Measurements from ENCODE around the gene FAM193B. TPM values are rescaled to one million over a fixed set of nuclear protein-coding genes. Genes with fewer than 3 reads are reported as not detected.

Gene FAM193B
- polyA plus RNA-seq, 2 of the 4 experiments (the other 2 are of a cell fraction): 19.4 to 28.9 TPM

DNA sequence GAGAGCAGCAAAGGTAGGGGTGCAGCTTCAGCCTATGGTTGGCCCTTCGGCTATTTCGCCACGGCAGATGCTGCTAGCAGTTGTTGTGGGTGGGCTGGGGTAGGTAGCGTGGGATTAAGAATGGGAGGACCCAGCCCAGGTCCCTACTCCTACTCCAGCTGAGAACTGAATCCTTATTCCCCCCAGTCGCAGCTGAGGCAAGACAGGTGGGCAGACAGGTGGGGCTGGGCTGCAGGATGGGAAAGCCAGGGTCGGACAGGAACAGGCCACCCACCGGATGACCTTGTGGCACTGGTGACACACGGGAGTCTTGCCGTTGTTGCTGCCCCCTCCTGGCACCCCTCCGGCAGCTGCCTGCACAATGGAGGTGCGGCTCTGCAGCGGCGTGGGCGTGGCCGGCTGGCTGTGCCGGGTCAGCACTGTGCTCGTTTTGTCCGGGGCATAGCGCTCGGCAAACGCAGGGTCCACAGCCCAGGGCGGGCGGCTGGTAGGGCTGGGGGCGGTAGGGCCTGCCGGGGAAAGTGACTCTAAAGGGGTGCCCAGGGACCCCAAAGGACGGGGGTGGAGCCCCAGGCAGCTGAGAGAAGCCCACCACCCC, 65.1 kb downstream of the FAM193B start:
- WGBS (ENCODE audit: missing lambda C conversion rate): 89% methylated on average over 17 of the region's 26 CpGs
- no peaks in the 10 kb centered on the region for H3K9me3 ChIP-seq
- H3K4me3 ChIP-seq: no peak overlapping the region
- DNase-seq (ENCODE audit: low read depth in 1 of 2, low spot score in 1 of 2) (peak in 1 of 2 experiments; percentile 41), FAIRE-seq (no peak), ATAC-seq (peak in 1 of 2 experiments; percentile 16; a peak in 3 of 6 replicates)
- ChIA-PET CTCF (interaction anchor here (0.6 to 18.1 kb wide), 7 partner anchors 12 to 119 kb away, joined by 3 to 354 read pairs (median 11); partner anchors contain the start of genes DBN1, PDLIM7 and PRR7), POLR2A (no interaction called here)
- no peak overlapping the region for H3K4me2 ChIP-seq
- H3K4me1 ChIP-seq: peaks cover 34% of the 10 kb centered on the region
- peak overlapping the region in 1 of 2 experiments; percentile 11; a peak in 1 of 6 replicates for H3K27ac ChIP-seq
- TF ChIP-seq, protein P1, sequence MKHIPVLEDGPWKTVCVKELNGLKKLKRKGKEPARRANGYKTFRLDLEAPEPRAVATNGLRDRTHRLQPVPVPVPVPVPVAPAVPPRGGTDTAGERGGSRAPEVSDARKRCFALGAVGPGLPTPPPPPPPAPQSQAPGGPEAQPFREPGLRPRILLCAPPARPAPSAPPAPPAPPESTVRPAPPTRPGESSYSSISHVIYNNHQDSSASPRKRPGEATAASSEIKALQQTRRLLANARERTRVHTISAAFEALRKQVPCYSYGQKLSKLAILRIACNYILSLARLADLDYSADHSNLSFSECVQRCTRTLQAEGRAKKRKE (CRISPR knock-in tag; IDR thresholded peaks at IDR 0.05; ENCODE audit: low read depth): no peak
- TF ChIP-seq NR3C1 (IDR thresholded peaks at IDR 0.05): no peak
- no peak for TF ChIP-seq HOXA7 (CRISPR knock-in tag; IDR thresholded peaks at IDR 0.05)
- no peak for TF ChIP-seq POLR2A (IDR thresholded peaks at IDR 0.05; ENCODE audit: low read length)
- TF ChIP-seq, protein P2, sequence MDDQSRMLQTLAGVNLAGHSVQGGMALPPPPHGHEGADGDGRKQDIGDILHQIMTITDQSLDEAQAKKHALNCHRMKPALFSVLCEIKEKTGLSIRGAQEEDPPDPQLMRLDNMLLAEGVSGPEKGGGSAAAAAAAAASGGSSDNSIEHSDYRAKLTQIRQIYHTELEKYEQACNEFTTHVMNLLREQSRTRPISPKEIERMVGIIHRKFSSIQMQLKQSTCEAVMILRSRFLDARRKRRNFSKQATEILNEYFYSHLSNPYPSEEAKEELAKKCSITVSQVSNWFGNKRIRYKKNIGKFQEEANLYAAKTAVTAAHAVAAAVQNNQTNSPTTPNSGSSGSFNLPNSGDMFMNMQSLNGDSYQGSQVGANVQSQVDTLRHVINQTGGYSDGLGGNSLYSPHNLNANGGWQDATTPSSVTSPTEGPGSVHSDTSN (IDR thresholded peaks at IDR 0.05): no peak
- TF ChIP-seq RCOR1 (IDR thresholded peaks at IDR 0.05; ENCODE audit: low read depth, low read length): no peak
- no peak for TF ChIP-seq CBX8 (IDR thresholded peaks at IDR 0.05)
- no peak for TF ChIP-seq KDM1A (IDR thresholded peaks at IDR 0.05; ENCODE audit: low read depth)
- no peak for TF ChIP-seq SREBF2 (IDR thresholded peaks at IDR 0.05)
- TF ChIP-seq RAD21 (conservative IDR thresholded peaks at IDR 0.05 in 1 of 2, IDR thresholded peaks at IDR 0.05 in 1 of 2): no peak
- TF ChIP-seq, protein P3, sequence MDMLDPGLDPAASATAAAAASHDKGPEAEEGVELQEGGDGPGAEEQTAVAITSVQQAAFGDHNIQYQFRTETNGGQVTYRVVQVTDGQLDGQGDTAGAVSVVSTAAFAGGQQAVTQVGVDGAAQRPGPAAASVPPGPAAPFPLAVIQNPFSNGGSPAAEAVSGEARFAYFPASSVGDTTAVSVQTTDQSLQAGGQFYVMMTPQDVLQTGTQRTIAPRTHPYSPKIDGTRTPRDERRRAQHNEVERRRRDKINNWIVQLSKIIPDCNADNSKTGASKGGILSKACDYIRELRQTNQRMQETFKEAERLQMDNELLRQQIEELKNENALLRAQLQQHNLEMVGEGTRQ (IDR thresholded peaks at IDR 0.05): no peak
- no peak for TF ChIP-seq CBX2 (IDR thresholded peaks at IDR 0.05; ENCODE audit: borderline replicate concordance, low read depth)

DNA sequence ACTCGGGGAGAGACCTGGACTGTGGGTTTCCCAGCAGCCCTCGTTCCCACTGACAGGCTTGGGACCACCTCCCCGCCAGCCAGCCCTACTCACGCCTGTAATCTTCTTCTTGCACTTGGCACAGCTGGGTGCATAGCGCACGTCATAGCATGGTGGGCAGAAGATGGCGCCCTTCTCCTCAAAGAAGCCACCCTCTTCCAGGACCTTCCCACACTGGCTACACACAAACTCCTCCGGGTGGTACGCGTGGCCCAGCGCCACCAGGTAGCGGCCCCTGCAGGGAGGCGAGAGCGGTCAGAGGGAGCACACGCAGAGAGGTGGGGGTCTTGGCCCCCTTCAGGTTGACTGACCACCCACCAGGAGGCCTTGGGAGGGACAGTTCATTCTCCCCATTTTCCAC, 66.4 kb downstream of the FAM193B start:
- DNase-seq (ENCODE audit: low read depth in 1 of 2, low spot score in 1 of 2) (no peak), FAIRE-seq (no peak), ATAC-seq (no peak)
- H3K9me3 ChIP-seq: no peaks in the 10 kb centered on the region
- H3K4me2 ChIP-seq: no peak overlapping the region
- no peak for TF ChIP-seq POLR2AphosphoS2 (conservative IDR thresholded peaks at IDR 0.05; ENCODE audit: low read length)
- peak in 1 of 2 experiments; percentile 40; a peak in 2 of 5 replicates for TF ChIP-seq RAD21 (conservative IDR thresholded peaks at IDR 0.05 in 1 of 2, IDR thresholded peaks at IDR 0.05 in 1 of 2)
- H3K4me1 ChIP-seq: peaks cover 21% of the 10 kb centered on the region
- 91% methylated on average over 15 of the region's 15 CpGs for WGBS (ENCODE audit: missing lambda C conversion rate)
- no peak overlapping the region for H3K4me3 ChIP-seq
- CTCF ChIA-PET: interaction anchor here (0.8 to 18.1 kb wide), 7 partner anchors 10 to 118 kb away, joined by 3 to 354 read pairs (median 5); partner anchors contain the start of genes DBN1, PDLIM7 and PRR7
- POLR2A ChIA-PET: no interaction called here
- H3K27ac ChIP-seq: no peak overlapping the region

DNA sequence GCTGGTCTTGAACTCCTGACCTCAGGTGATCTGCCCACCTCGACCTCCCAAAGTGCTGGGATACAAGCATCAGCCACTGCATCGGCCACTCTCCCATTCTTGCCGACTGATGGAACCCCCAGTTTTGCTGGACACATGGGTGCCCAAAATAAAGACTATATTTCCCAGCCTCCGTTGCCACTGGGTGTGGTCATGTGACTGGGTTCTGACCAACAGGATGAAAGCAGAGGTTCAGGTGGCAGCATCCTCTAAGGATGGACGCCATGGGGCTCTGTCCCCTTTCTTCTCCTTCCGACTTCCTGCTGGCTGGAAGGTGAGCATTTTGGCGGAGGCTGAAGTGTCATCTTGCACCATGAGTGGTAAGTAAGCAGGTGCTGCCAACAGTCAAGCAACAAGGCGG, 67.2 kb downstream of the FAM193B start:
- Histone ChIP-seq H3K4me2 (no peak overlapping the region), H3K4me3 (no peak overlapping the region), H3K4me1 (peaks cover 13% of the 10 kb centered on the region; the same call in 2 of the 3 replicates), H3K9me3 (no peaks in the 10 kb centered on the region), H3K27ac (no peak overlapping the region)
- DNase-seq (ENCODE audit: low read depth in 1 of 2, low spot score in 1 of 2): no peak
- ATAC-seq: no peak
- ChIA-PET POLR2A (no interaction called here), CTCF (interaction anchor here (0.9 to 19.7 kb wide), 5 partner anchors 4 to 83 kb away, joined by 4 to 241 read pairs (median 142); partner anchors contain the start of genes DBN1 and PDLIM7)
- no peak for FAIRE-seq
- TF ChIP-seq, protein P3 (IDR thresholded peaks at IDR 0.05): peak; percentile 58
- TF ChIP-seq PHF8 (IDR thresholded peaks at IDR 0.05; ENCODE audit: borderline replicate concordance, low read depth): no peak
- WGBS (ENCODE audit: missing lambda C conversion rate): 87% methylated on average over 8 of the region's 8 CpGs

DNA sequence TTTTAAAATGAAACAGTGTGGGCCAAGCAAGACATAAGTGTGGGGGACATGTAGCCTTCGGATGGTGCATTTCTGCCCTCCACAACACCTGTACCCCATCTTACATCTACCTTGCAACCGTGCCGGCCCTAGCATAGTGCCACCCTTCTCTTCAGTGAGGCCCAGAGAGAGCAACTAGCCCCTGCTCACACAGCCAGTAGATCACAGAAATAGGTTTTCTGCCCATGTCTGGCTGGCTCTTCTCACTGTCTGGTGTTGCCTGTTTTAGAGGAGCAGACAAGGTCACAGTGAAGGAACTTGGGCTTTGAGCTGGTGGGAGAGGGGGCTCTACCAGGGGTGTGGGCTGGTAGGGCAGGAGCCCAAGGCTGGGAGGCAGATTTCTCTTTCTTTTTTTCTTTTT, 68.1 kb downstream of the FAM193B start:
- 96% methylated on average over 3 of the region's 3 CpGs for WGBS (ENCODE audit: missing lambda C conversion rate)
- POLR2A ChIA-PET: no interaction called here
- TF ChIP-seq BHLHE40 (IDR thresholded peaks at IDR 0.05; ENCODE audit: low read depth, low read length) (no peak), SREBF2 (IDR thresholded peaks at IDR 0.05) (no peak), RARB (CRISPR knock-in tag; IDR thresholded peaks at IDR 0.05) (no peak), EHMT2 (IDR thresholded peaks at IDR 0.05; ENCODE audit: low read depth) (no peak), ZFP36 (IDR thresholded peaks at IDR 0.05; ENCODE audit: borderline replicate concordance, partially characterized antibody) (no peak), HEYL (CRISPR knock-in tag; IDR thresholded peaks at IDR 0.05) (no peak), JUNB (IDR thresholded peaks at IDR 0.05) (no peak), HDAC2 (IDR thresholded peaks at IDR 0.05) (no peak), HOXB13 (CRISPR knock-in tag; IDR thresholded peaks at IDR 0.05; ENCODE audit: low read depth) (no peak), CHD2 (IDR thresholded peaks at IDR 0.05; ENCODE audit: low read length, partially characterized antibody) (no peak), RCOR1 (IDR thresholded peaks at IDR 0.05; ENCODE audit: low read depth, low read length) (no peak), FOSL2 (IDR thresholded peaks at IDR 0.05) (no peak), FOSL2 (CRISPR knock-in tag; IDR thresholded peaks at IDR 0.05) (no peak)
- TF ChIP-seq, protein P4, sequence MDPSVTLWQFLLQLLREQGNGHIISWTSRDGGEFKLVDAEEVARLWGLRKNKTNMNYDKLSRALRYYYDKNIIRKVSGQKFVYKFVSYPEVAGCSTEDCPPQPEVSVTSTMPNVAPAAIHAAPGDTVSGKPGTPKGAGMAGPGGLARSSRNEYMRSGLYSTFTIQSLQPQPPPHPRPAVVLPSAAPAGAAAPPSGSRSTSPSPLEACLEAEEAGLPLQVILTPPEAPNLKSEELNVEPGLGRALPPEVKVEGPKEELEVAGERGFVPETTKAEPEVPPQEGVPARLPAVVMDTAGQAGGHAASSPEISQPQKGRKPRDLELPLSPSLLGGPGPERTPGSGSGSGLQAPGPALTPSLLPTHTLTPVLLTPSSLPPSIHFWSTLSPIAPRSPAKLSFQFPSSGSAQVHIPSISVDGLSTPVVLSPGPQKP (IDR thresholded peaks at IDR 0.05; ENCODE audit: low read depth, low read length): no peak

More for the DNA sequence above, 68.1 kb downstream of the FAM193B start:
- Histone ChIP-seq H3K4me1 (peaks cover 6% of the 10 kb centered on the region; the same call in 2 of the 3 replicates), H3K9me3 (no peaks in the 10 kb centered on the region), H3K27ac (no peak overlapping the region), H3K4me2 (no peak overlapping the region), H3K4me3 (no peak overlapping the region)
- ATAC-seq (no peak), FAIRE-seq (no peak), DNase-seq (ENCODE audit: low read depth in 1 of 2, low spot score in 1 of 2) (no peak)
- CTCF ChIA-PET: interaction anchor here (0.9 to 19.7 kb wide), 6 partner anchors 5 to 82 kb away, joined by 3 to 241 read pairs (median 74); partner anchors contain the start of genes DBN1 and PDLIM7

Data from A549 (cell line).